Measurements from ENCODE around the gene PMPCA. TPM values are rescaled to one million over a fixed set of nuclear protein-coding genes. Genes with fewer than 3 reads are reported as not detected.

Gene PMPCA
- total RNA-seq, 6 experiments from 2014 or later, result 49.6 to 64.9 (median 52.8) TPM

GRCh38 chr9:136432591-136432990 lies 22.1 kb downstream of the PMPCA start:
- Histone ChIP-seq H3K36me3 (peaks cover 0 to 13% (median 3%) of the 10 kb centered on the region in 4 donors), H3K9me3 (no peaks in the 10 kb centered on the region), H3K4me1 (peaks cover 0 to 8% (median 0%) of the 10 kb centered on the region in 4 donors), H3K27ac (no peak overlapping the region), H3K27me3 (no peaks in the 10 kb centered on the region), H3K4me3 (no peak overlapping the region)
- no peak for DNase-seq
- ATAC-seq, result no peak
- no peak for TF ChIP-seq POLR2A (IDR thresholded peaks at IDR 0.05)
- TF ChIP-seq CTCF (IDR thresholded peaks at IDR 0.05), result no peak
- intact Hi-C loops (cut with DNase I), result no loop called here
- 96% methylated on average over 7 of the region's 26 CpGs for WGBS (ENCODE audit: insufficient coverage, low coverage, low lambda C conversion rate, missing lambda C conversion rate)

- ATAC-seq (no peak), DNase-seq (no peak)
- H3K36me3 ChIP-seq, result peaks cover 0 to 13% (median 3%) of the 10 kb centered on the region in 4 donors
- TF ChIP-seq CTCF (IDR thresholded peaks at IDR 0.05), result no peak
- TF ChIP-seq POLR2A (IDR thresholded peaks at IDR 0.05), result no peak
- H3K4me3 ChIP-seq, result no peak overlapping the region
- H3K27ac ChIP-seq, result no peak overlapping the region
- H3K4me1 ChIP-seq, result peaks cover 0 to 14% (median 2%) of the 10 kb centered on the region in 4 donors
- H3K27me3 ChIP-seq, result no peaks in the 10 kb centered on the region
- intact Hi-C loops (cut with DNase I), result no loop called here
- 89% methylated on average over 7 of the region's 36 CpGs for whole genome bisulfite sequencing (ENCODE audit: insufficient coverage, low coverage, low lambda C conversion rate, missing lambda C conversion rate)
- no peaks in the 10 kb centered on the region for H3K9me3 ChIP-seq
These were observed 22.7 kb downstream of the PMPCA start for GRCh38 chr9:136433043-136433715.

- H3K36me3 ChIP-seq, result peaks cover 0 to 13% (median 3%) of the 10 kb centered on the region in 4 donors
- H3K4me1 ChIP-seq, result peaks cover 0 to 21% (median 5%) of the 10 kb centered on the region in 4 donors
- no peak for TF ChIP-seq CTCF (IDR thresholded peaks at IDR 0.05)
- TF ChIP-seq POLR2A (IDR thresholded peaks at IDR 0.05), result no peak
- ATAC-seq (no peak), DNase-seq (no peak)
- H3K27ac ChIP-seq, result no peak overlapping the region
- 94% methylated on average over 10 of the region's 37 CpGs for WGBS (ENCODE audit: insufficient coverage, low coverage, low lambda C conversion rate, missing lambda C conversion rate)
- no peaks in the 10 kb centered on the region for H3K9me3 ChIP-seq
- no peaks in the 10 kb centered on the region for H3K27me3 ChIP-seq
- H3K4me3 ChIP-seq, result no peak overlapping the region
- intact Hi-C loops (cut with DNase I), result no loop called here
These were observed 23.6 kb downstream of the PMPCA start for GRCh38 chr9:136433849-136434579.

- TF ChIP-seq POLR2A (IDR thresholded peaks at IDR 0.05), result no peak
- TF ChIP-seq CTCF (IDR thresholded peaks at IDR 0.05), result no peak
- Histone ChIP-seq H3K4me3 (no peak overlapping the region), H3K27me3 (no peaks in the 10 kb centered on the region), H3K4me1 (peaks cover 0 to 21% (median 5%) of the 10 kb centered on the region in 4 donors), H3K27ac (no peak overlapping the region), H3K36me3 (peaks cover 0 to 9% (median 3%) of the 10 kb centered on the region in 4 donors), H3K9me3 (no peaks in the 10 kb centered on the region)
- ATAC-seq (no peak), DNase-seq (no peak)
- intact Hi-C loops (cut with DNase I), result no loop called here
- WGBS (ENCODE audit: insufficient coverage, low coverage, low lambda C conversion rate, missing lambda C conversion rate), result 82% methylated on average over 5 of the region's 17 CpGs
These were observed 24.2 kb downstream of the PMPCA start for GRCh38 chr9:136434580-136435169.
